Nephron progenitor cell (in vitro differentiated cells): ENCODE data around the gene RAET1E.

ENCODE experiments used
- DNase-seq: peaks from one replicate; pipeline ENCODE4 v3.0.0; 2021
- H3K27ac Mint-ChIP-seq: 2 replicates; pipeline ENCODE4 v1.8.0; 2021; ENCODE audit warnings: mild to moderate bottlenecking, moderate library complexity, mixed read lengths
- H3K27me3 Mint-ChIP-seq: 2 replicates; pipeline ENCODE4 v1.8.0; 2021; ENCODE audit warnings: mild to moderate bottlenecking, low read depth, mixed read lengths; ENCODE audit not compliant: poor library complexity
- H3K36me3 Mint-ChIP-seq: 2 replicates; pipeline ENCODE4 v1.8.0; 2021; ENCODE audit warnings: low read depth, mixed read lengths
- H3K4me1 Mint-ChIP-seq: 2 replicates; pipeline ENCODE4 v1.8.0; 2021; ENCODE audit warnings: mixed read lengths
- H3K4me3 Mint-ChIP-seq: 2 replicates; pipeline ENCODE4 v1.8.0; 2021; ENCODE audit warnings: mild to moderate bottlenecking, moderate library complexity, mixed read lengths
- H3K9me3 Mint-ChIP-seq: 2 replicates; pipeline ENCODE4 v1.8.0; 2021; ENCODE audit warnings: mild to moderate bottlenecking, moderate library complexity, mixed read lengths
- TF ChIP-seq, protein P1 (sequence below): fragments of 200-600 bp; sonication (generic); IDR thresholded peaks from 2 replicates; pipeline ENCODE4 v1.5.0; 2021; ENCODE audit warnings: antibody characterized with exemption

RAET1E gene

DNA sequence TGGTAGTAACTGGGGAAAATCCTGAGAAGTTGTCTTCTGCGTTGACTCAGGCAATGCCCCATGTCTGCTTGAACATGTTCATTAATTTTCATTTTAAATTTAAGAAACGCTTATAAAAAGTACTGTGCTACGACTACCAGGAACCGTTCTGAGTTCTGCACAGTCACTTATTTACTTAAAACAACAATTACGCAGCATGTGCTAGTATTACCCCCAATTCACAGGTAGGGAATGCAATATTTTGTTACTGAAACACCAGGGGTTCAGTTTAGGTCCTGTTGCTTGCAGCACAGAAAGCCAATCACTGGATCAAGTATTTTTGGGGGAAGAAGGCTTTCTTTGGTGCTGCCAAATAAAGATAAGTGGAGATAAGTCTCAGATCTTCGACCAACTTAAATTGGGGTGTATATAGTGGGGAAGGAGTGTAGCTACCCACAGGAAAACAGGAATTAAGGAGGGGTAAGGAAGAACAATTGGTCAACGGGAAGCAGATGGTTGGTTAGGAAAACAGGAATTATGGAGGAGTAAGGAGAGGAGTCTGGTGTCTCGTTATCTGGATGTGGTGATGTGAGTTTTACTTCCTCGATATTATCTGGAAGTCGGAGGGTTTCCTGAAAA is 28.5 kb downstream of the RAET1E start:
- Mint-ChIP-seq H3K4me1 (no peaks in the 10 kb centered on the region), H3K4me3 (no peak overlapping the region), H3K27ac (no peak overlapping the region), H3K36me3 (no peaks in the 10 kb centered on the region), H3K27me3 (peaks cover 24% of the 10 kb centered on the region), H3K9me3 (peaks cover 27% of the 10 kb centered on the region)
- DNase-seq: no peak
- TF ChIP-seq, protein P1, sequence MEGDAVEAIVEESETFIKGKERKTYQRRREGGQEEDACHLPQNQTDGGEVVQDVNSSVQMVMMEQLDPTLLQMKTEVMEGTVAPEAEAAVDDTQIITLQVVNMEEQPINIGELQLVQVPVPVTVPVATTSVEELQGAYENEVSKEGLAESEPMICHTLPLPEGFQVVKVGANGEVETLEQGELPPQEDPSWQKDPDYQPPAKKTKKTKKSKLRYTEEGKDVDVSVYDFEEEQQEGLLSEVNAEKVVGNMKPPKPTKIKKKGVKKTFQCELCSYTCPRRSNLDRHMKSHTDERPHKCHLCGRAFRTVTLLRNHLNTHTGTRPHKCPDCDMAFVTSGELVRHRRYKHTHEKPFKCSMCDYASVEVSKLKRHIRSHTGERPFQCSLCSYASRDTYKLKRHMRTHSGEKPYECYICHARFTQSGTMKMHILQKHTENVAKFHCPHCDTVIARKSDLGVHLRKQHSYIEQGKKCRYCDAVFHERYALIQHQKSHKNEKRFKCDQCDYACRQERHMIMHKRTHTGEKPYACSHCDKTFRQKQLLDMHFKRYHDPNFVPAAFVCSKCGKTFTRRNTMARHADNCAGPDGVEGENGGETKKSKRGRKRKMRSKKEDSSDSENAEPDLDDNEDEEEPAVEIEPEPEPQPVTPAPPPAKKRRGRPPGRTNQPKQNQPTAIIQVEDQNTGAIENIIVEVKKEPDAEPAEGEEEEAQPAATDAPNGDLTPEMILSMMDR: no peak

DNA sequence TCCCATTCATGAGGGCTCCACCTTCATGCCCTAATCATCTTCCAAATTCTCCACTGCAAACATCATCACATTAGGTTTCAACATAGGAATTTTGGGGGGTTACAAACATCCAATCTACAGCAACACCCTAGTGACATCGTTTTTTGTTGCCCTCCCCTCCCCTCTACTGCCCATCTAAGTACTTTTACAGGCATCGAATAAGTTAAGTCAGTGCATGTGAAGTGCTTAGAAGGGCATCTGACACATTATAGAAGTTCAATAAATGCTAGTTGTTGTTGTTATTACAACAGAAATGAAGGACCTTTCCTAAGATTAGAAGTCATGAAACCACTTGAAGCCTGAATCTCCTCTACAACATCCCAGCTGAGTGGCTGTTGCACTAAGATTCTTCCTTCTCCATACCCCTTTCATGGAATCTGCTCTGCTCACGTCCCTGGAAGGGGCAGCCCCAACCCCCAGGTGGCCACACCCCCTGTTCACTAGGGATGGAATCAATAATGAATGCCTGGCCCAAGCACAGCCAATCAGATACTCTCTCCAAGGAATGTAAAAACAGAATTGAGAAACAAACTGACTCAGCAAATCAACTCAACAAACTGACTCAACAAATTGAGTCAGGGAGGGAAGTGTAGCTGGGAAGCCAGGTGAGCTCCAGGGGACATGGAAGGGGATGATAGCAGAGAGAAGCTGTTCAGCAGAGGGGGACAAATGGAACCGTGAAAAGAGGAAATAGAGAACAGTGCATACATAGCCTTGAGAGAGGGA is 29.9 kb downstream of the RAET1E start:
- H3K27ac Mint-ChIP-seq: no peak overlapping the region
- H3K36me3 Mint-ChIP-seq: no peaks in the 10 kb centered on the region
- no peak for DNase-seq
- TF ChIP-seq, protein P1: no peak
- no peak overlapping the region for H3K4me3 Mint-ChIP-seq
- H3K4me1 Mint-ChIP-seq: peaks cover 2% of the 10 kb centered on the region
- peaks cover 15% of the 10 kb centered on the region for H3K9me3 Mint-ChIP-seq
- peaks cover 21% of the 10 kb centered on the region for H3K27me3 Mint-ChIP-seq

DNA sequence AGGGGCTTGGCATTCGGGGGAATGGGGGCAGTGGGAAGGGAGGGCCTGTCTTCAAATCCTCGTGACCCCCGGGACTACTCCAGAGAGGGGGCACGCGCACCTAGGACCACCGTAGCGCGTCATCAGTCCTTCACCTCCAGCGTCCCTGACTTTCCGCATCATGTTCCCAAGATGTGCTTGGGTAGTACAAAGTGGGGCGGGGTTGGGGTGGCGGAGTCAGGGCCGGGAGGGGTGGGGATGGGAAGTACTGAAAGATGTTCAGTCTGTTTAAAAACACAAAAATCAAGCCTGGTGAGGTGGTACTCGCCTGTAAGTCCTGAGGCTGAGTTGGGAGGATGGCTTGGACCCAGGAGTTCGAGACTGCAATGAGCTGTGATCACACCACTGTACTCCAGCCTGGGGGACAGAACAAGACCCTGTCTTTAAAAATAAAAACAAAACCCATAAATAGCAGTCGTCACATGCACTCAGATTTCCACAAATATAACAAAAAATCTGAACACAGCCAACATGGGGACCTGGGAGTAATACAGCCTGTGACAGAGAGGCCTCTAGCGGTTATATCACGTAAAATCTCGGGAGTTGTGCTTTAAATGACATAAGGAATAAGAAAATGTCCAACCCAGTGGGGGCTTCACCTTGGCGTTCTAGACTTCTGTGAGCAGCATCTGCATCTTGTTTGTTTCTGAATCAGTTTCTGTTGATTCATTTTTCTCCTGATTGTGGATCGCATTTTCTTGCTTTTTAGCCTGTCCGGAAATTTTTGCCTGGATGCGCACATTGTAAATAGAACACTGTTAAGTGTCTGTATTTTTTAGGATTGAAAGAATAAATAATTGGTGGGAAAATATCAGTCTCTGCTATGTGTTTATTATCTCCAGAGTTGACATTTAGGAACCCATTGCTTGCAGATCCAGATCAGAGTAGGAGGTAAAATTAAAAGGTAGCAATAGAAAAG is 33.1 kb downstream of the RAET1E start:
- H3K9me3 Mint-ChIP-seq: no peaks in the 10 kb centered on the region
- peak overlapping the region; percentile 65 for H3K4me3 Mint-ChIP-seq
- TF ChIP-seq, protein P1: peak; percentile 53
- H3K27ac Mint-ChIP-seq: no peak overlapping the region
- peaks cover 48% of the 10 kb centered on the region for H3K27me3 Mint-ChIP-seq
- no peaks in the 10 kb centered on the region for H3K36me3 Mint-ChIP-seq
- peaks cover 30% of the 10 kb centered on the region for H3K4me1 Mint-ChIP-seq
- DNase-seq: peak; percentile 21

DNA sequence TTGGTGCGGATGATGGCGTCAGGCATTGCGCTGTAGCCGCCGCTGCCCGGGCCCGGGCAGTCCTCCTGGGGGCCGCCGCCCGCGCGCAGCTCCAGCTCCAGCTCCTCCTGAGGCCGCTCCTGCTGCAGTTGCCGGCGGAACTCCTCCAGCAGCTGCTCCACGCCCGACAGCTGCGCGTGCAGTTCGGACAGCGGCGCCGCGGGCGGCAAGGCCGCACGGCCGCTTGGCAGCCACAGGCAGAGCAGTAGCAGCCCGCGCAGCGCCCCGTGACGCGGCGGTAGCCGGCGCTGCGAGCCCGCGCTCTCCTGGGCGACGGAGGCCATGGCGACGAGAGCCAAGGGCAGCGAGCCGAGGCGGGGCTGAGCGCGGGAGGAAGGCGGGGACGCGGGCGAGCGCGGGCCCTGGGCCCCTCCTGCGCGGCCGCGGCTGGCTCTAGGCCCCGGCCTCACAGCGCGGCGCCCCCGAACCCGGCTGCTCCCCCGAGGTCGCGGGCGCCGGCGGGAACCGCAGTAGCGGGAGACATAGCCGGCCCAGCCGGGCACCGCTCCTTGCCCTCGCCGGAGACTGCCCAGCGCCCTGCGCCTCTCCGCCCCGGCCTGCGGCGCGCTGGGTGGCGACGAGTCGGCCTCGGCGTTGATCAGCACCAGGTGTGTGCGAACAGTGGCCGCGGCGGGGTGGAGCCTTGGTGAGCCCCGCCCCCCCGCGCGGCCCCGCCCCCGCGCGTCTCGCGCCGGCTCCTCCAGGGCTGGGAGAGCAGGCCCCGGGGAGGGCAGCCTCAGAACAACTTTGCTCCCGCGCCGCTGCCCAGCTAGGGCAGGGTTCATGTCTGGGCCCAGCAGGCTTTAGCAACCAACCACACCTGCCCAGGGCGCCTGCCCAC is 34.0 kb downstream of the RAET1E start, which contains the start of gene LRP11:
Gene LRP11 (minus strand): TSS at position 662 of the 880 bp plus-strand sequence. CDS start 339 bp downstream, at position 323.
- no peaks in the 10 kb centered on the region for H3K9me3 Mint-ChIP-seq
- TF ChIP-seq, protein P1: no peak
- peaks cover 50% of the 10 kb centered on the region for H3K27me3 Mint-ChIP-seq
- H3K27ac Mint-ChIP-seq: no peak within 1 kb of the TSS
- no peaks in the 10 kb centered on the region for H3K36me3 Mint-ChIP-seq
- H3K4me1 Mint-ChIP-seq: peaks cover 33% of the 10 kb centered on the region
- peak; percentile 87 for DNase-seq
- H3K4me3 Mint-ChIP-seq: peak within 1 kb of the TSS; percentile 90
